ENCODE data around the gene MPZL1.
"Not testable (repeated sequence)": the region's sequence is repeated elsewhere in the genome, so short reads cannot be mapped to it uniquely, and the experiment has no call there.

The MPZL1 gene

DNA sequence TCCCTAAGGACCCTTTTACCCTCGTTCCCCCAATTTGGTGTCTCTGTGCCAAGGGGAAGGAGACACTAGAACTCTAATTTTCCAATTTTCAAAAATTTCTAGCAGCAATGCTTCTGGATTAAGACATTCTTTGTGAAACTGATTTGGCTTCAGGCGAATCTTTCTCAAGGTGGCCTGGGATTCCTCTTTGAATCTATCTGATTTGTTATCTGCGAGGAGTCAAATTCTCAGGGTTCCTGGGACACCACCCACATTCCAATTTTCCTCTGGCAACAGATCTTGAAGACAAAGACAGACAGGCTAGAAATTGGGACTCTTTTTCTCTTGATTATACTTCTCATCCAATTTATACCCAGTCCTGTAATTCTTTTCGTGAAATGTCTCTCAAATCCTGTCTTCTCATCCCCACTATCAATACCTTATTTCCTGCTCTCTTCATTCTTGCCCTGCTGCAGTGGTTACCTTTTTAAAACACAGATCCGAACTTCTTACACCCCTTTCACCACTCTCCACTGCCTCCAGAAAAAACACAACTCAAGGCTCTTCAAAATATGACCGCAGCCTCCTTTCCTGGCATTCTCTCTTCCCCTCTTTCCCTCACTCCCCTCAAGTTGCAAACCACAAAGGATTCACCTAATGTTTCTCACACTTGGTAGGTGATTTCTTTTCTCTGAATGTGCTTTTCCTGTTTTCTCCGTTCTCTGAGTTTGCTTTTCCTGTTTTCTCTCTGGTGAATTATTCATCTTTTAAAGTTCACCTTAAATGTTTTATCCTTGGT is 2.7 kb upstream of the MPZL1 start:
- Histone ChIP-seq H3K27me3 (ENCODE audit: control insufficient read depth, insufficient read depth, low read length, poor library complexity, severe bottlenecking) (peaks cover 4% of the 10 kb centered on the region), H3K4me1 (ENCODE audit: control insufficient read depth, insufficient read depth, low read length) (peaks cover 17% of the 10 kb centered on the region), H3K4me3 (ENCODE audit: insufficient read depth, low read depth, low read length) (no peak overlapping the region), H3K36me3 (ENCODE audit: control insufficient read depth, insufficient read depth, low read length) (no peaks in the 10 kb centered on the region), H3K27ac (ENCODE audit: insufficient read depth, low read depth, low read length, poor library complexity, severe bottlenecking) (no peak overlapping the region), H3K9me3 (ENCODE audit: control insufficient read depth, low read length) (no peaks in the 10 kb centered on the region)
- 82 to 83% methylated on average over 7 of the region's 7 CpGs for WGBS, 2 experiments

DNA sequence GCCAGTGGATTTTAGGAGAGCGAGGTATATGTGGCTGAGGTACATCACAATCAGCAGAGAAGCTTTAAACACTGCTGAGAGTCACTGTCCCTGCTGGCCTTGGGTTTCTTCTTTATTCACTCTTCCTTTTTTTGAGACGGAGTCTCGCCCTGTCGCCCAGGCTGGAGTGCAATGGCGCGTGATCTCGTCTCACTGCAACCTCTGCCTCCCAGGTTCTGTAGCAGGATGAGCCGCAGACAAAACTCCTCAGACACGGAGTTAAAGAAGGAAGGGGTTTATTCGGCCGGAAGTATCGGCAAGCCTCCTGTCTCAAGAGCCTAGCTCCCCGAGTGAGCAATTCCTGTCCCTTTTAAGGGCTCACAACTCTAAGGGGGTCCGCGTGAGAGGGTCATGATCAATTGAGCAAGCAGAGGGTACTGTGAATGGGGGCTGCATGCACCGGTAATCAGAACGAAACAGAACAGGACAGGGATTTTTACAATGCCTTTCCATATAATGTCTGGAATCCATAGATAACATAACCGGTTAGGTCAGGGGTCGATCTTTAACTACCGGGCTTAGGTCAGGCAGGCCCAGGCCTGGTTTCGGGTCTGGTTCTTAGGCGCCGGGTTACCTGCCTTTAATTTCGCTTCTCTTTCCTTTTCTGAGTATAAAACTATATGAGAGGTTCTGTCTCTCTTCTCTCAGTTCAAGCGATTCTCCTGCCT is 1.9 kb upstream of the MPZL1 start:
- not testable (repeated sequence) for H3K4me3 ChIP-seq (ENCODE audit: insufficient read depth, low read depth, low read length); H3K9me3 ChIP-seq (ENCODE audit: control insufficient read depth, low read length); H3K27ac ChIP-seq (ENCODE audit: insufficient read depth, low read depth, low read length, poor library complexity, severe bottlenecking); H3K27me3 ChIP-seq (ENCODE audit: control insufficient read depth, insufficient read depth, low read length, poor library complexity, severe bottlenecking); H3K36me3 ChIP-seq (ENCODE audit: control insufficient read depth, insufficient read depth, low read length)
- peaks cover 23% of the 10 kb centered on the region for H3K4me1 ChIP-seq (ENCODE audit: control insufficient read depth, insufficient read depth, low read length)
- WGBS, 2 experiments = 88 to 90% methylated on average over 25 of the region's 25 CpGs

DNA sequence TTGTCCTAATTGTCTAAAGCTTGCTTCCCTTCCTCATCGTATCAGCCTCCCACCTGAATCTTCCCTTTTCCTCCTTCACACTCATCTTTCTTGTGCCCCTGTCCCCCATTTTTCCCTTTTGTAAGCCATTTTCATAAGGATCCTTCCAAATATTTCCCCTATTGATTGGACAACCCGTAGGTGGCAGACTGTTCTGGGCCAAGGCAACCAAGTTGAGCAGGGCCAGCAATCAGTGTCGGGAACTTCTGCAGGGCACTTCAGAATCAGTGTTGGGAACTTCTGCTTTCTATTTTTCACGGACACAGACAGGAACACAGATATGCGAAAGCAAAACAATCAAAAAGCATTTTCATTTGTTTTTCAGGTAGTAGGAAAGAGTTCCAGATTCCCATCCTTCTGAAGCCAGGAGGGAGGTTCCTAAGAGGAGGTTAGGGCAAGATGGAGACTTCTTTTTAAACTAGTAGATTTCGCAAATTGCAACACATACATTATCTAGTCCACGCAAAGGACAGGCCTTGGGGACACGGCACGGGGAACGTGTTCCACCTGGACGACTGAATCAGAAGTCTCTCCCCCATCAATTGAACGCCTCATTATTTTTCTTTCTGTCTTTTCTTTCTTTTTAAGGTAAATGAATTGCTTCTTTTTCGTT is 691 bp upstream of the MPZL1 start:
- no peaks in the 10 kb centered on the region for H3K27me3 ChIP-seq (ENCODE audit: control insufficient read depth, insufficient read depth, low read length, poor library complexity, severe bottlenecking)
- no peaks in the 10 kb centered on the region for H3K9me3 ChIP-seq (ENCODE audit: control insufficient read depth, low read length)
- H3K36me3 ChIP-seq (ENCODE audit: control insufficient read depth, insufficient read depth, low read length) = no peaks in the 10 kb centered on the region
- peak overlapping the region; percentile 85 for H3K4me3 ChIP-seq (ENCODE audit: insufficient read depth, low read depth, low read length)
- peaks cover 25% of the 10 kb centered on the region for H3K4me1 ChIP-seq (ENCODE audit: control insufficient read depth, insufficient read depth, low read length)
- no peak overlapping the region for H3K27ac ChIP-seq (ENCODE audit: insufficient read depth, low read depth, low read length, poor library complexity, severe bottlenecking)
- WGBS, 2 experiments = 41 to 48% methylated on average over 13 of the region's 13 CpGs

DNA sequence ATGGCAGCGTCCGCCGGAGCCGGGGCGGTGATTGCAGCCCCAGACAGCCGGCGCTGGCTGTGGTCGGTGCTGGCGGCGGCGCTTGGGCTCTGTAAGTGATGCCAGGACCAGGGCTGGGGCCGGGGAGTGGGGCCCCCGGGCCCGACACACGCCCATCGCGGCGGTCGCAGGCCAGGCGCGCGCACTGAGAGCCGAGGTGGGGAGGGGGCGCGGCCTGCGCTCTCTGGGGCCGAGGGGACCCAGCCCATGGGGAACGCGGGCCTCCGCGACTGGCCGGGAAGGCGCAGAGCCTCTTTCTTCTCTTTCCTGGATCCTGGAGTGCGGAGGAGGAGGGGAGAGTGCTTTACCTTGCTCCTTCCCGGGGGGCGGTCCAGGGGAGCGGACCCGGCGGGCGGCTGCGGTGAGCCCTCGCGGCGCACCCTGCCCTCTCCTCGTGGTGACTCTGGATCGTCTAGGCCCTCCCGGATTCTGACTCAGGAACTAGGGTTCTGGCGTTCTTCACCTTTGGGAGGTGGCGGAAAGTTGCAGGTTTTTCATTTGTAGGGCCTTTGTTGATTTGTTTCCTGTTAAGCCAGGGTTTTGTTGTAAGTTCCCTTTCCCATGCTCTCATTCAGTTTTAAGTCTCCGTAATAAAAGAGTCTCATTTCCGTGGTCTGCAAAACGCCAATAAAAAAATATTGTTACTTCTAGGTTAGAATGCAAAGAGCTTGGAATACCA is 529 bp downstream of the MPZL1 start:
- Histone ChIP-seq H3K4me1 (ENCODE audit: control insufficient read depth, insufficient read depth, low read length) (peaks cover 27% of the 10 kb centered on the region), H3K27me3 (ENCODE audit: control insufficient read depth, insufficient read depth, low read length, poor library complexity, severe bottlenecking) (no peaks in the 10 kb centered on the region), H3K4me3 (ENCODE audit: insufficient read depth, low read depth, low read length) (peak overlapping the region; percentile 85), H3K9me3 (ENCODE audit: control insufficient read depth, low read length) (no peaks in the 10 kb centered on the region), H3K27ac (ENCODE audit: insufficient read depth, low read depth, low read length, poor library complexity, severe bottlenecking) (no peak overlapping the region), H3K36me3 (ENCODE audit: control insufficient read depth, insufficient read depth, low read length) (no peaks in the 10 kb centered on the region)
- 1% methylated on average over 49 to 52 of the region's 52 CpGs for WGBS, 2 experiments

DNA sequence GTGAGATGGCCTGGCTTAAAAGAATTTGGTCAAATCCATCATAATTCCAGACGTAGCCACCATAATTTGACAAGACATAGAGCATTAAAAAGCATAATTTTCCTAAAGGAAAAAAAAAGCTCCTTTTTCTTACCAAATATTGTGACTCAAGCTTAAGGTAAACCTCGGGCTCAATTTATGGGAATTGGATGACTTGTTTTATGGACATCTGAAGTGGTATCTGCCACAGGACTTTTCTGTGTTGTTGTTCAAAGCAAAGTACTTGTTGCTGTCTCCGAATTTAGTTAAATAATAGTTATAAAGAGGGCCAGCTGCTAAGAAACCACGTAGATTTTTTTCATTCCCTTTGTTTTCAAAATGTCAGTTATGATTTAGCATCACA is 1.1 kb downstream of the MPZL1 start:
- Histone ChIP-seq H3K27me3 (ENCODE audit: control insufficient read depth, insufficient read depth, low read length, poor library complexity, severe bottlenecking) (no peaks in the 10 kb centered on the region), H3K27ac (ENCODE audit: insufficient read depth, low read depth, low read length, poor library complexity, severe bottlenecking) (no peak overlapping the region), H3K4me3 (ENCODE audit: insufficient read depth, low read depth, low read length) (peak overlapping the region; percentile 85), H3K36me3 (ENCODE audit: control insufficient read depth, insufficient read depth, low read length) (no peaks in the 10 kb centered on the region), H3K4me1 (ENCODE audit: control insufficient read depth, insufficient read depth, low read length) (peaks cover 27% of the 10 kb centered on the region), H3K9me3 (ENCODE audit: control insufficient read depth, low read length) (no peaks in the 10 kb centered on the region)
- 38 to 44% methylated on average over 4 of the region's 4 CpGs for WGBS, 2 experiments

DNA sequence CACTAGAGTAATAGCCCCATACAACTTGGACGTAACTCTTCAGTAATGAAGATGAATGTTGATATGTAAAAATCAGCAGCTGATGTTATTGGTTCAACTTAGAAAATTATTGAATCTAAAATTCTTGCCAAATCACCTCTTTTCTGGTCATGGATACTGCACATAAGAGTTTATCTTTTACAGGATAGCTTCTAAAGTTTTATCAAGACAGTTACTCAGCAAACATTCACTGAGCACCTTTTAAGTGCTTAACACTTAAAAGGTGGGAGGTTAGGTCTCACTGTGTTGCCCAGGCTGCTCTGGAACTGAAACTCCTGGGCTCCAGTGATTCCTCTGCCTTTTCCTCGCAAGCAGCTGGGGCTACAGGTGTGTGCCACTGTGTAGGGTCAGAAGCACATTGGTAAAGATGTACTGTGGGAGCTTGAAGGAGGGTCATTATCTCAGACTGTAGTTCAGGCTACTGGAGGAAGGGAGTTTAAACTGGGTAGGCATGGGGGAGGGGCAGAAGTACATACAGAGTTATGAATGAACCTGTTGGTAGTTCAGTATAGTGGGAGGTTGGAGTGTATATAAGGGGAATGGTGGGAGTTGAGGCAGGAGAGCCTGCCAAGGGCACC is 2.0 kb downstream of the MPZL1 start:
- no peaks in the 10 kb centered on the region for H3K27me3 ChIP-seq (ENCODE audit: control insufficient read depth, insufficient read depth, low read length, poor library complexity, severe bottlenecking)
- 91 to 97% methylated on average over 1 to 2 of the region's 2 CpGs for WGBS, 2 experiments
- no peak overlapping the region for H3K4me3 ChIP-seq (ENCODE audit: insufficient read depth, low read depth, low read length)
- H3K4me1 ChIP-seq (ENCODE audit: control insufficient read depth, insufficient read depth, low read length) = peaks cover 27% of the 10 kb centered on the region
- no peaks in the 10 kb centered on the region for H3K9me3 ChIP-seq (ENCODE audit: control insufficient read depth, low read length)
- H3K36me3 ChIP-seq (ENCODE audit: control insufficient read depth, insufficient read depth, low read length) = no peaks in the 10 kb centered on the region
- no peak overlapping the region for H3K27ac ChIP-seq (ENCODE audit: insufficient read depth, low read depth, low read length, poor library complexity, severe bottlenecking)

DNA sequence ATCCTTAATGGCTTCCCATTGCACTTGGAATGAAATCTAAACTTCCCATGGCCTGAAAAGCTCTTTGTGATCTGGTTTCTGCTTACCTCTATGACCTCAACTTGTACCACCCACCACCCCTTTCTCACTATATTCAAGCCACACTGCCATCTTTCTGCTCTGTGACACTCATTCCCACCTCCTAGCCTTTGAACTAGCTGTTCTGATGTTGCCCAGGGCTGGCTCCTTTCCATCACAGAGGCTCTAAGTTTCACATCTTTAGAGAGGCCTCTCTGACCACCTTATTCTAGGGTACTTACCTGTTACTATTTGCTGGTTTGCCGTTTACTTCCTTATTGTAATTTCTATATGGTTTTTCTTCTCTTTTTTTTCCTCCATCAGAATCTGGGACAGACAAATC is 4.2 kb downstream of the MPZL1 start:
- peaks cover 27% of the 10 kb centered on the region for H3K4me1 ChIP-seq (ENCODE audit: control insufficient read depth, insufficient read depth, low read length)
- no peak overlapping the region for H3K27ac ChIP-seq (ENCODE audit: insufficient read depth, low read depth, low read length, poor library complexity, severe bottlenecking)
- H3K27me3 ChIP-seq (ENCODE audit: control insufficient read depth, insufficient read depth, low read length, poor library complexity, severe bottlenecking) = no peaks in the 10 kb centered on the region
- H3K4me3 ChIP-seq (ENCODE audit: insufficient read depth, low read depth, low read length) = no peak overlapping the region
- H3K9me3 ChIP-seq (ENCODE audit: control insufficient read depth, low read length) = no peaks in the 10 kb centered on the region
- 100% methylated on average over 1 of the region's 1 CpG for WGBS, 2 experiments
- peaks cover 3% of the 10 kb centered on the region for H3K36me3 ChIP-seq (ENCODE audit: control insufficient read depth, insufficient read depth, low read length)

DNA sequence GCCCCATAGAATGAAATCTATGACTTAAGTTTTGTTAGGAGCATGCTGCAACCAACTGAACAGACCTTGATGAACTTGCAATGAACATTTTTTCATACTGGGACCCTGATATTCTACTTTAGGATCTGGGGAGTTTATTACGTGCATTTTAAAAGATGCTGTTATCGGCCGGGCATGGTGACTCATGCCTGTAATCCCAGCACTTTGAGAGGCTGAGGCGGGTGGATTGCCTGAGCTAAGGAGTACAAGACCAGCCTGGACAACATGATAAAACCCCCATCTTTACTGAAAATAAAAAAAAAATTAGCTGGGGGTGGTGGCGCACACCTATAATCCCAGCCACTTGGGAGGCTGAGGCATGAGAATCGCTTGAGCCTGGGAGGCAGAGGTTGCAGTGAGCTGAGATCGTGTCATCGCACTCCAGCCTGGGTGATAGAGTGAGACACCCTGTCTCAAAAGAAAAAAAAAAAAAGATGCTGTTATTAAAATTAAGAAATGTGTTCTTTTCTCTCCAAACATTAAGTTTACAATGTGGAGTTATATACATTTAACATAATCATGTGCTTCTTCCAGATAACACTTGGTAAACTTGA is 7.1 kb downstream of the MPZL1 start:
- Histone ChIP-seq H3K4me3 (ENCODE audit: insufficient read depth, low read depth, low read length) (no peak overlapping the region), H3K9me3 (ENCODE audit: control insufficient read depth, low read length) (no peaks in the 10 kb centered on the region), H3K36me3 (ENCODE audit: control insufficient read depth, insufficient read depth, low read length) (peaks cover 3% of the 10 kb centered on the region), H3K27ac (ENCODE audit: insufficient read depth, low read depth, low read length, poor library complexity, severe bottlenecking) (no peak overlapping the region), H3K27me3 (ENCODE audit: control insufficient read depth, insufficient read depth, low read length, poor library complexity, severe bottlenecking) (no peaks in the 10 kb centered on the region), H3K4me1 (ENCODE audit: control insufficient read depth, insufficient read depth, low read length) (peaks cover 12% of the 10 kb centered on the region)
- 91 to 98% methylated on average over 8 of the region's 8 CpGs for WGBS, 2 experiments

DNA sequence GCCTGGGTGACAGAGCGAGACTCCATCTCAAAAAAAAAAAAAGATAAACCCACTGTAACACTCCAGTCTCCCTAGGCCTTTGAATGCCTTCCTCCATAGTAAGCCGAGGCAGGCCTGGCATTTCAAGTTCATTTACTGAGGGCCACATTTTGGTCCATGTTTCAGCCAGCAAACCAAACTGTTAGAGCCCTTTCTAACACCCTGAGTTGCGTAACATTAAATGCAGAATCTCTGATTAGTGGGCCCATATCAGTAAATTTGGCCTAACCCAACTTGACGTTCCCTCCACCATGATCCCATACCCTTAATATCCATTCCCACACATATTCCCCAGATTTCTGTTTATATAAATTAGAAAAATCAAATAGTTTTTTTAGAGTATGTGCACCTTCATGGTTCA is 12.4 kb downstream of the MPZL1 start:
- WGBS, 2 experiments = 93 to 94% methylated on average over 4 of the region's 4 CpGs

More for the DNA sequence above, 12.4 kb downstream of the MPZL1 start:
- peaks cover 3% of the 10 kb centered on the region for H3K36me3 ChIP-seq (ENCODE audit: control insufficient read depth, insufficient read depth, low read length)
- no peaks in the 10 kb centered on the region for H3K9me3 ChIP-seq (ENCODE audit: control insufficient read depth, low read length)
- H3K4me1 ChIP-seq (ENCODE audit: control insufficient read depth, insufficient read depth, low read length) = no peaks in the 10 kb centered on the region
- H3K27me3 ChIP-seq (ENCODE audit: control insufficient read depth, insufficient read depth, low read length, poor library complexity, severe bottlenecking) = no peaks in the 10 kb centered on the region
- no peak overlapping the region for H3K4me3 ChIP-seq (ENCODE audit: insufficient read depth, low read depth, low read length)
- H3K27ac ChIP-seq (ENCODE audit: insufficient read depth, low read depth, low read length, poor library complexity, severe bottlenecking) = no peak overlapping the region

Measured in ectodermal cell (in vitro differentiated cells).